GM19193 (cell line): ENCODE data around the gene SAPCD2.
A peak's percentile ranks its signal among the peaks of the same experiment; 100 is the strongest.

ENCODE experiments used
- POLR2A ChIP-seq: IDR thresholded peaks from 4 replicates; pipeline ENCODE4 v1.6.1; 2011; ENCODE audit not compliant: insufficient read depth, insufficient read length; ENCODE audit errors: extremely low read depth

The SAPCD2 gene

GRCh38 chr9:137077010-137077747 lies 6.8 kb upstream of the SAPCD2 start, which contains the start of gene UAP1L1:
UAP1L1 (plus strand) TSS chr9:137077517; CDS start chr9:137077533, 16 bp downstream.
- peak; percentile 56 for TF ChIP-seq POLR2A

GRCh38 chr9:137076636-137077009 lies 6.3 kb upstream of the SAPCD2 start:
- no peak for TF ChIP-seq POLR2A

DNA sequence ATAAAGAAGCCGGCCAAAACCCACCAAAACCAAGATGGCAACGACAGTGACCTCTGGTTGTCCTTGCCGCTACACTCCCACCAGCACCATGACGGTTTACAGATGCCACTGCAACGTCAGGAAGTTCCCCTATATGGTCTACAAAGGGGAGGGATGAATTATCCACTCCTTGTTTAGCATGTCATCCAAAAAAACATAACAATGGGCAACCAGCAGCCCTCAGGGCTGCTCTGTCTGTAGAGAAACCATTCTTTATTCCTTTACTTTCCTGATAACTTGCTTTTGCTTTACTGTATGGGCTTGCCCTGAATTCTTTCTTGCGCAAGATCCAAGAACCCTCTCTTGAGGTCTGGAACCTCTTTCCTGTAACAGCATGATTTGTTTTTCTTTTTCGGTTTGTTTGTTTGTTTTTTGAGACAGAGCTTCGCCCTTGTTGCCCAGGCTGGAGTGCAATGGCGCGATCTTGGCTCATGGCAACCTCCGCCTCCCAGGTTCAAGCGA lies 5.0 kb upstream of the SAPCD2 start:
- no peak for TF ChIP-seq POLR2A

DNA sequence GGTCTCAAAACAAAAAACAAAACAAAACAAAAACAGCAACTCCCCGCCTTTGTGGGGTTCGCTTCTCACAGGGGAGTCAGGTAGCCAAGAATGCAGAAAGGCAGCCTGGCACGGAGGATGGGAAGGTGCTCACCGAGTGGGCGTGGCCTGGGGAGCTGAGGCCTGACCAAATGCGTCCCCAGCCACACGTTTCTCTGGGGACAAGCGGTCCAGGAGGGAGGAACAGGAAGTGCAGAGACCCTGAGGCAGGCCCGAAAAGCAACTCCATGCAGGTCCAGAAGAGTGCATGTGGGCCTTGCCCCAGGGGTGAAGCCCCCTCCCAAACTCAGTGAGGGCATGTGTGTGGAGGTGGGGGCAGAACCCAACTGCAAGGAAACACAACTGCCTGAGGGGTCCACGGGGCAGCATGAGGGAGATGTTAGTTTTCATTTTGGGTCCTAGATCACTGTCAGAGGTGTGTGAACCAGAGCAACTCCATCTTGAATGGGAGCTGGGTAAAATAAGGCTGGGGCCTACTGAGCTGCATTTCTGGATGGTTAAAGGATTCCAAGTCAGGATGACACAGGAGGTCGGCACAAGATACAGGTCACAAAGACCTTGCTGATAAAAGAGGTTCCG lies 4.4 kb upstream of the SAPCD2 start:
- TF ChIP-seq POLR2A = no peak

DNA sequence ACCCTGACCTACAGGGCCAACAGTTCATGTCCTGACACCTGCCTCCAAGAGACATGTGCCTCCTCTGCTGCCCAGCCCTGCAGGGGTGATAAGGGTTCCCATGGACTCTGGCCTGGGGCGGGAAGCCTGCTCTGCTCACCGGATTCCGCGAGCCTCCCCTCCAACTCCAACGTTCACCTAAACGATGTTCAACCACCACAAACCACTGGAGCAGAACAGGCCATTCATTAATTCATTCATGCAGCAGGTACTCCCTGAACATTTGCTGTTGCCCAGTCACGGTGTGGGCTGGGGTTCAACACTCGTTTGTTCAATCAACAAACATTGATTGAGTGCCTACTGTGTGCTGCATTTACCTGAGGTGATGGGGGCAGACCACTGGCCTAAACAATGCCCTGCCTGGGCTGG lies 3.6 kb upstream of the SAPCD2 start:
- TF ChIP-seq POLR2A = no peak

GRCh38 chr9:137071282-137071681 lies 925 bp upstream of the SAPCD2 start:
- TF ChIP-seq POLR2A = no peak

- no peak for TF ChIP-seq POLR2A
Observed at GRCh38 chr9:137070906-137071275, 534 bp upstream of the SAPCD2 start.

DNA sequence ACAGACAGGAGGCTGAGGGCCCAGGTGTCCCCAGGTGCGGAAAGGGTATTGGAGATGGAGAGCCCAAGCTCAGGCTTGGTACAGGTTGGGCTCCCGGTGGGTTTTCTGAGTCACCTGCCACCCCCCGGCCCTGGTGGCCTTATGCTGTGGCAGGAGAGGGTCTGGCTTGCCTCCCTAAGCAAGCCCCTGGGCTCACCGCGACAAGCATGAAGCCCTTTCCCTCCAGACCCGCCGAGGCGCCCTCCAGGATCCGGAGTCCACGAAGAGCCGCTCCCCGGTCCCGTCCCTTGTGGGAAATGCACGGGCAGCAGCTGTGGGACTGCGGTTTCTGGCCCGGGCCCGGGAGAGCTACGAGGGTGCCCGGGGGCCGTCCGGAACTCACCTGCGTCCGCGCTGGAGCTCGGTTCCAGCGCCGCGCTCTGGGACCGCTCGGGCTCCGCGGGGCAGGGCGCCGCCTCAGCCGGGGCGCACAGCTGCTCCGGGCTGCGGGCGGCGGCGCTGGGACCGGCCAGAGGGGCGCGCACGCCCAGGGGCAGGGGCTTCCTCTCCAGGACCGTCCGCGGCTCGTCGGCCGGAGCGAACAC lies 757 bp downstream of the SAPCD2 start:
- no peak for TF ChIP-seq POLR2A

GRCh38 chr9:137068539-137069507 lies 1.5 kb downstream of the SAPCD2 start:
- TF ChIP-seq POLR2A = no peak

- TF ChIP-seq POLR2A = no peak
Observed at GRCh38 chr9:137067860-137068538, 2.4 kb downstream of the SAPCD2 start.

- no peak for TF ChIP-seq POLR2A
Observed at GRCh38 chr9:137066096-137066861, 4.1 kb downstream of the SAPCD2 start.

- TF ChIP-seq POLR2A = no peak
Observed at GRCh38 chr9:137065336-137065967, 4.9 kb downstream of the SAPCD2 start.

DNA sequence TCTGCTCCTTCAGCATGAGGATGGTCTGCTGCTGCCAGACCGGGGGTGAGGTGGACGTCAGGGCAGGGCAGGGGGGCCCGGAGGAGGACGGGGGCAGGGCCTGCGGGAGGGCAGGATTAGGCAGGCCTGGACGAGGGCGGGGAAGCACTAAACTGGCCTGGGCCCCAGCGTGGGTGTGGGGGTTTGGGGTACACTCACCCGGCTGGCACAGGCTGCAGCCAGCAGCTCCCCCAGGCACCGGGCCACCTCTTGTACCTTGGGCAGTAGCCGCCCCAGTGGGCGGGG lies 5.5 kb downstream of the SAPCD2 start:
- no peak for TF ChIP-seq POLR2A
